Activated CD4-positive, alpha-beta memory T cell treated with anti-CD3 and anti-CD28 coated beads for 36 hours (primary cell): Measurements from ENCODE around the gene COQ10B. TPM values are rescaled to one million over a fixed set of nuclear protein-coding genes. Genes with fewer than 3 reads are reported as not detected.

Experiments
- total RNA-seq, 2 experiments: library from RNA; stranded (reverse); gene quantifications; one replicate each; pipeline ENCODE4 v1.2.3, GENCODE V29; 2021

Gene COQ10B
- total RNA-seq, 2 experiments from 2014 or later, result 21.5 TPM

Other genes with a start within 250 kb of the COQ10B start
- gene ANKRD44, start 142.8 kb upstream of the COQ10B start, total RNA-seq, result 100 to 1,000 TPM; 123 to 125 TPM
- gene SF3B1, start 18.5 kb upstream of the COQ10B start, total RNA-seq, result 100 to 1,000 TPM; 228 to 245 TPM
- 100 to 1,000 TPM; 839 to 853 TPM for gene HSPD1, start 46.3 kb downstream of the COQ10B start, total RNA-seq
- 100 to 1,000 TPM; 282 to 283 TPM for gene HSPE1, start 46.8 kb downstream of the COQ10B start, total RNA-seq
- 10 to 100 TPM; 18.9 to 19.5 TPM for gene MOB4, start 62.5 kb downstream of the COQ10B start, total RNA-seq
- not detected for gene RFTN2, start 222.0 kb downstream of the COQ10B start, total RNA-seq